GM12875 (cell line): ENCODE measurements around the gene B4GALT5.

Source experiments
- H3K4me3 ChIP-seq: one replicate; pipeline ENCODE4 v1.5.1; 2011; ENCODE audit warnings: low read depth, low read length, control low read depth
- TF ChIP-seq, protein P1 (sequence below): IDR thresholded peaks from 2 replicates; pipeline ENCODE4 v1.5.1; 2011; ENCODE audit warnings: low read depth, mild to moderate bottlenecking, control low read depth, inconsistent platforms, low read length, moderate library complexity, borderline replicate concordance; ENCODE audit not compliant: insufficient read depth

The B4GALT5 gene

DNA sequence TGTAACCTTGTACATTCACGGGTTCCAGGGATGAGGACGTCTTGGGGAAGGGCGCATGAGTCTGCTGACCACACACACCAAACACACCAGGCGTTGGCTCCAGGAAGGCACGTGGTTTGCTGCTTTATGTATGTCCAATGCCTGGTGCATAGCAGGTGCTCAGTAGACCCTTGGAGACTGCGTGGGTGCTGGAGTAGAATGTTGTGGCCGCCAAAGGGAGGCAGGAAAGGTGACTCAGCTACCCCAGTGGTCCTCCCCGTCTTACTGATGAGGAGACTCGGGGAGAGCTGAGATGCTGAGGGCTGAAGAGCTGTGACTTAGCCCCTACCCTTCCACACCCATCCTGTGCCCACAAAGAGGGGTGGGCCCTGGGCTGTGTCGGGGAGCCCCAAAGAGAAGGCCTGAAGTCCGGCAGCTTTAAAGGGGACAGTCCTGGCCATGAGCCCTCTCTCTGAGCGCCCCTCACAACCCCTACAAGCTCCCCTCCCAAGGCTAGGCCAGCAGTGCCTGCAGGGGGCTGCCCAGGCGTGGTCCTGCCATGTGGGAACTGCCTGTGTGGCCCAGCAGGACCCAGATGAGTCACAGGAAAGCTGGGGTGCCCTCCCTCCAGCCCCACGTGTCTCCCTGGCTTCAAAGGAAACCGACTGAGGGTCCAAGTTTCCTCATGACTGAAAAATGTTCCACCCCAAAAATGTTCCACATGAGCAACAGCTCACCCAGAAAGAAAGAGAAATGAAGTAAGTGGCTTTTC lies 117.7 kb downstream of the B4GALT5 start:
- TF ChIP-seq, protein P1, sequence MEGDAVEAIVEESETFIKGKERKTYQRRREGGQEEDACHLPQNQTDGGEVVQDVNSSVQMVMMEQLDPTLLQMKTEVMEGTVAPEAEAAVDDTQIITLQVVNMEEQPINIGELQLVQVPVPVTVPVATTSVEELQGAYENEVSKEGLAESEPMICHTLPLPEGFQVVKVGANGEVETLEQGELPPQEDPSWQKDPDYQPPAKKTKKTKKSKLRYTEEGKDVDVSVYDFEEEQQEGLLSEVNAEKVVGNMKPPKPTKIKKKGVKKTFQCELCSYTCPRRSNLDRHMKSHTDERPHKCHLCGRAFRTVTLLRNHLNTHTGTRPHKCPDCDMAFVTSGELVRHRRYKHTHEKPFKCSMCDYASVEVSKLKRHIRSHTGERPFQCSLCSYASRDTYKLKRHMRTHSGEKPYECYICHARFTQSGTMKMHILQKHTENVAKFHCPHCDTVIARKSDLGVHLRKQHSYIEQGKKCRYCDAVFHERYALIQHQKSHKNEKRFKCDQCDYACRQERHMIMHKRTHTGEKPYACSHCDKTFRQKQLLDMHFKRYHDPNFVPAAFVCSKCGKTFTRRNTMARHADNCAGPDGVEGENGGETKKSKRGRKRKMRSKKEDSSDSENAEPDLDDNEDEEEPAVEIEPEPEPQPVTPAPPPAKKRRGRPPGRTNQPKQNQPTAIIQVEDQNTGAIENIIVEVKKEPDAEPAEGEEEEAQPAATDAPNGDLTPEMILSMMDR, result no peak
- H3K4me3 ChIP-seq, result no peak overlapping the region

DNA sequence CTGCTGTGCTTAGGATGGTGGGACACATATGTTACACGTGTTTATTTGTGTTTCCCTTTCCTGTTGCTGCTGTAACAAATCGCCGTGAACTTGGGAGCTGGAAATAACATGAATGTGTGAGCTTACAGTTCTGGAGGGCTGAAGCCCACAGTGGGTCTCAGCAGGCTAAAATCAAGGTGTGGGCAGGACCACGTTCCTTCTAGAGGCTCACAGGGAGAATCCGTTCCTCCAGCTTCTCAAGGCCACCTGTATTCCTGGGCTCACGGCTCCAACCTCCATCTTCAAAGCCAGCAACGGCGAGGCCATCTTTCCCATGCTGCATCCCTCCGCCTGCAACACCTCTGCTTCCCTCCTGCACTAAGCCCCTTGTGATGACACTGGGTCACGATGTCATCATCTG lies 118.3 kb downstream of the B4GALT5 start:
- TF ChIP-seq, protein P1, result no peak
- H3K4me3 ChIP-seq, result no peak overlapping the region

DNA sequence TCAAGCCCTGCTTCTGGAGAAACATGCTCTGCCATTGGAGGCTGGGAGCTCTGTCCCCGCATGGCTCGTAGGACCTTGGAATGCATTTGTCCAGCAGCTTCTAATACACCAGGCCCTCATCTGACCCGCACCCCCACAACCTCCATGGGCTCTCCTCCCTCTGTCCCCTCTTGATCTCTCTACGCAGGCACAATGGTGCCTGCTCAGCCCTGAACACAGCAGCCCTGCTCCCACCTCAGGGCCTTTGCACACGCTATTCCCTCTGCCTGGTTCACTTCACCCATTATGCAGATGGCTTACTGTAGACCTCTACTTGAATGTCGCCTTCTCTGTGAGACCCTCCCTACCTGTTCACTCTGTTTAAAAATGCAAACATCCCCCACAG lies 118.8 kb downstream of the B4GALT5 start:
- no peak overlapping the region for H3K4me3 ChIP-seq
- TF ChIP-seq, protein P1, result no peak

DNA sequence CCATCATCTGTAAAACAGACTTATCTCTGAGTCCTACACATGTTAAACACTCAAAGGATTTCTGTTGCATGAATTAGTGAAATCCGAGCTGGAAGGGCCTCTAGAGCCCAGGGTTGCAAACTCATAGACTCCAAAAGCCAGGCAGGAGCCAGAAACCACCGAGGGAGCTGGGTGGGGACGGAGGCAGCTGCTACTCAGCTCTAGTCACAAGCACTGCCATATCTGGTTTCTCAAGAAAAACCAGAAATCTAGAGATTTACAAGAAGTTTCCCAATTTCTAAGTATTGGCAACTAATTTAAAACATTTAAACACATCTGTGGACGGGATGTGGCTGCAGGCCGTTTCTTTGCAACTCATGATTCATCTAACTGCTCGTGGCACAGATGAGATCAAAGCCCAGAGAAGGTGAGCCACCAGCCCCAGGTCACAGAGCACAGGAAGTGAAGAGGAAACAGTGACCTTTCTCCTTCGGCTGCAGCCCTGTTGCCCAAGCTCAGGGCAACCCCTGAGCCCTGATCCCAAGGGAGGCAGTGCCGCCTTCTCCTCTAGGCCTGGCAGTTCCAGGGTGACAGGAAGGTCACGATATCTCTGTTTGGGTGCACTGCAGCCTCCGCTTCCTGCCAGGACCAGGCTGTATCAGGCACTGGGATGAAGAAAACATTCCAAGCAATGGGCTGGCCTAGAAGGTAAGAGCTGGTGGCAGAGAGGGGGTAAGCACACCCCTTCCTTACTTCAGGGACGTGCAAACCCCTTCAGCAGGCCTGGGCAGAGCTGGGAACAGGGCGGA lies 119.3 kb downstream of the B4GALT5 start:
- H3K4me3 ChIP-seq, result no peak overlapping the region

DNA sequence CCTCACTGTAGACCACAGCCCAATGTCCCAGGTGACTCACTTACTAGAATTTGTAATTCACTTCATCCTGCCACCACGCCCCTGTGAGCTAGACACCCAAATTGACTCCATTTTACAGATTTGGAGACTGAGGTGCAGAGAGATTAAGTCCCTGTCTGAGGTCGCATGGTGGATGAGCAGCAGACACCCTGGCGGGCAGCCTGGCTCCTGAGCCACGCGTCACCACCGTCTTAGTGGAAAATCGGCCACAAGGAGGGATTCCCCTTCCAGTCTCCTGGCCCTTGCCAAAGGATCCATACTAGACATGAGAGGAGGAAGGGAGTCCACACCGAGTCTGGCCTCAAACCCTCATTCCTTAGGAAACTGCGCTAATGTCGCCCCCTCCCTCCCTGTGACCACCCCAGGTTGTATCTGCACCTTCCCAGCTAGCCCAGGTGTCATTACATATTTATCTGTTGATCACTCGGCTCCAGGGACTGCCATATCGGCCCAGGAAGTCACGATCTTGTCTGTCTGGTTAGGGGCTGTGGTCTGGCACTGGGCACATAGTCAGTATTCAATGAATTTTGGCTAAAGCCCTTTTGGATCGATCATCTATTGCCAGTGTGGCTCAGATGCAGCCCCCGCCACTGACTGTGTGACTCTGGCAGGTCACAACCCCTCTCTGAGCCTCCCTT lies 120.1 kb downstream of the B4GALT5 start:
- H3K4me3 ChIP-seq, result no peak overlapping the region
- TF ChIP-seq, protein P1, result no peak

More for the DNA sequence above, 119.3 kb downstream of the B4GALT5 start:
- TF ChIP-seq, protein P1, result no peak

DNA sequence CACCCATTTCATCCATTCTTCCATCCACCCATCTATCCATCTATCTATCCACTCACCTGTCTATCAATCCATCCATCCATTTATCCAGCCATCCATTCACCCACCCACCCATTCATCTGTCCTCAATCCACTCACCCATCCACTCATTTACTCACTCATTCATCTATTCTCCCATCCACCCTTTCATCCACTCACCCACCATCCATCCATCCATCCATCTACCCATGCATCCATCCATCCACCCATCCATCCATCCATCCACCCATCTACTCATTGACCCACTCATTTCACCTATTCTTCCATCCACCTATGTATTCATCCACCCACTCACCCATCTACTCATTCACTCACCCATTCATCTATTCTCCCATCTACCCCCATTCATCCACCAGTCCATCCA lies 121.6 kb downstream of the B4GALT5 start:
- H3K4me3 ChIP-seq, result no peak overlapping the region
- TF ChIP-seq, protein P1, result no peak
